GM19023 (cell line): ENCODE measurements around the gene FAP.

Source experiments
- ATAC-seq: cut with Tn5 transposase; IDR thresholded peaks from one replicate; pipeline ENCODE4 v1.9.1; 2021; ENCODE audit warnings: mild to moderate bottlenecking, moderate library complexity; ENCODE audit not compliant: unreplicated experiment

Gene FAP, protein sequence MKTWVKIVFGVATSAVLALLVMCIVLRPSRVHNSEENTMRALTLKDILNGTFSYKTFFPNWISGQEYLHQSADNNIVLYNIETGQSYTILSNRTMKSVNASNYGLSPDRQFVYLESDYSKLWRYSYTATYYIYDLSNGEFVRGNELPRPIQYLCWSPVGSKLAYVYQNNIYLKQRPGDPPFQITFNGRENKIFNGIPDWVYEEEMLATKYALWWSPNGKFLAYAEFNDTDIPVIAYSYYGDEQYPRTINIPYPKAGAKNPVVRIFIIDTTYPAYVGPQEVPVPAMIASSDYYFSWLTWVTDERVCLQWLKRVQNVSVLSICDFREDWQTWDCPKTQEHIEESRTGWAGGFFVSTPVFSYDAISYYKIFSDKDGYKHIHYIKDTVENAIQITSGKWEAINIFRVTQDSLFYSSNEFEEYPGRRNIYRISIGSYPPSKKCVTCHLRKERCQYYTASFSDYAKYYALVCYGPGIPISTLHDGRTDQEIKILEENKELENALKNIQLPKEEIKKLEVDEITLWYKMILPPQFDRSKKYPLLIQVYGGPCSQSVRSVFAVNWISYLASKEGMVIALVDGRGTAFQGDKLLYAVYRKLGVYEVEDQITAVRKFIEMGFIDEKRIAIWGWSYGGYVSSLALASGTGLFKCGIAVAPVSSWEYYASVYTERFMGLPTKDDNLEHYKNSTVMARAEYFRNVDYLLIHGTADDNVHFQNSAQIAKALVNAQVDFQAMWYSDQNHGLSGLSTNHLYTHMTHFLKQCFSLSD

DNA sequence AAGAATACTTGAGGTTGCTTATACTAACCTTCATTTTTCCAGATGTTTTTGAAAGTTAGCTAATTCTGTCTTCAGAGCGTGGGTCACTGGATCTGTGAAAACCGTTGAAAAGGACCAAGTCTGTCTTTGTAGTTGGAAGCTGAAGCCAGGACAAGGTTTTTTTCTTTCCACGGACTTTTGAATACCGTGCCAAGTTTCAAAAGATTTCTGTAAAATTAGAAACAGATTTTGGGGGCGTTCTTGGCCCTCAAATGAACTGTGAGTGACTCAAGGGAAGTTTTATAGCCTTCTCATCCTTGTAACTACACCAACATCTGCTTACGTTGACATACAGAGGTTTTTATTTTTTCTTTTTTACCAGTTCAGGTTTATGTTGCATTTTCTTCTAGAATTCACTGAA is at the start of gene FAP:
TSS of gene FAP (minus strand) at position 152 of the 400 bp plus-strand sequence. CDS start at position 34, 118 bp downstream.
- ATAC-seq = no peak

DNA sequence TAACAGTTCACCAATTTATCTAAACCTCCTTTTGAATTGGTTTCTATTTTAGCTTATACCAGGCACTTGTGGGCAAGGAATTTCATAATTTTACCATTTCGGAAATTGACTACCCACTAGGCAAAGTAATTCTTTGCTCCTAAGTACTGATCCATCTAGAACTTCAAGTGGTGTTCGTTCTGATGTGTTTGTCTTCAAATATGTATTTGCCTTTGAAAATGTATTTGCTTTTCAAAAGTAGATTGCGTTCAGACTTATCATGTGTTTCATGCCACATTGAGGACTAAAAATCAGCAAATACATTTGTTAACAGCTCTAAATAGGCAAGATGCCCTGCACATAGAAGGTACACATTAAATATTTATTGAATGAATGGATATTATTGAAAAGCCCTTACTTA is 48.5 kb upstream of the FAP start:
- ATAC-seq = no peak

DNA sequence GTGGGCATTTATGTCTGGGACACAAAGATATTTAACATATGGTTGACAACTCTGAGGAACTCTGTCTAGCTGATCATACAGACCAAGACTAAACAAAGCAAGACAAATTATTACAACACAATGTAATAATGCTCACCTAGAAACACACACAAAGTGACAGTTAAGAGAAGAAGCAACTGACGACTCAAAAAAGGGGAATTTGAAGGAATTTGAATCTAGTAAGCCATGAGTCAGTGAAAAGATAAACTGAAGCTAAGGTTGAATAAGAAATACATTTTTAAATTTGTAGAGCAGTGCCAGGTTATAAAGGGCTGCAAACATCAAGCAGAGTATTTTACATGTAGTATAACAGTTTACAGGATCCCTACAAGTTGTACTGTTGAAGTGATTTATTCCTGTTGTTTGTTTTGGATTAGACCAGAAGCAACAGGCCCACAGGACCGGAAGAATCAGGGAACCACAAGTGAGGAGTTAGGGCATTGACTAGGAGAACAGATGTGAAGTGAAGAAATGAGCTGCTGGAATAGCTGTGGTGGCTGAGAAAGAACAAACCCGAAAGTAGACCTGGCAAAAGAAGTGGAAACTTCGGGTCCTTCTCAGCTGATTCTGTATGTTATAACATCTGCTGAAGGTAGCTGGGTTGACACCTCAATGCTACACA is 39.6 kb upstream of the FAP start:
- ATAC-seq = no peak

DNA sequence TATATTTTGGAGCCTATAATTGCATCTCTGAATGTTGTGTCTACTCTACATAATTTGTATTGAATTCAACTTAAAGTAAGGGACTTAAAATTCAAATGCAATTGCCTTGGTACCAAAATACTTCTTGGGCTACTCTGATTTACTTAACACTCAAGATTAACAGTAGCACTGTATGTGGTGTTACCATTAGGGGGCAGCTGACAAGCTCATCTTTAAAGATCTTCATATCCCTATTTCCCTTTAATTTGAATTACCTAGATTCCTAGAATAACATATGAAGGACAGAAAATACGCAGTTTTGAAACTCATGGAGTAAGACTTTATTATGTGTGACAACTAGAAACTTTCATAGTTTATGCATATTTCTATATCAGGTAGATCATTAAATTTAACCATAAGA is 37.4 kb upstream of the FAP start:
- ATAC-seq = no peak

DNA sequence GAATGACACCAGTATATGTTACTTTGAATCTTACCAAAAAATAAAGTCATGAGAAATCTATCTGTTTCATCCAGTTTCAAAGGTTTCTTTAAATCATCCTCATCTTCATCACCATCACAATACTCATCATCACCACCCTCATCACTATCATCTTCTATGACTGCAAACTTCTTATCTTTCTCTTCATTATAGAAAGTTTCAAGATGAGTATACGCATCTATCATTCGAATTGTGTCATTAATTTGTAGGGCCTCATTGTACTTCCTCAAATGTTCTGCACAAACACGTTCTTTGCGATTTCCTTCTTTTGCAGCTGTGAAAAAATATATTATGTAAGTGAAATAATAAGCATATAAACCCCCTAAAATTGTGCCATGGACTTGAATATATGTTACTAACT is 34.1 kb upstream of the FAP start:
- no peak for ATAC-seq

DNA sequence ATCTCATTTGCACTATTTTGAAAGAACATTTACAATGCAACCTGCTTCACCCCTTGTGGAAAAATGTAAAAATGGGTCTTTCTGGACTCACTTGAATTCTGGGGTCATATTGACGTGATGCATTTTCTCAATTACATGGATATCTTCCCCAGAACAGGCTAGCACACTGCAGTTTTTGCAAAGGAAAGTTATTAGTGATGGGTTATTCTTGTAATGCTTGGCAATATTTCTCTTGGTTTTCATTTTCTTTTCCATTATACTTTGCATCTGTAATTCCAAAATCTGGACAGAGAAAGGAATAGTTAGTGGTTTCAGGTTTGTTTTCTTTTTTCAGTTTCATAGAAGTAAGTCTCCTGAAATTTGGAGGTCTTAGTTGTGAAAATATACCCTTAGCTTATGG is 24.8 kb upstream of the FAP start:
- ATAC-seq = no peak

DNA sequence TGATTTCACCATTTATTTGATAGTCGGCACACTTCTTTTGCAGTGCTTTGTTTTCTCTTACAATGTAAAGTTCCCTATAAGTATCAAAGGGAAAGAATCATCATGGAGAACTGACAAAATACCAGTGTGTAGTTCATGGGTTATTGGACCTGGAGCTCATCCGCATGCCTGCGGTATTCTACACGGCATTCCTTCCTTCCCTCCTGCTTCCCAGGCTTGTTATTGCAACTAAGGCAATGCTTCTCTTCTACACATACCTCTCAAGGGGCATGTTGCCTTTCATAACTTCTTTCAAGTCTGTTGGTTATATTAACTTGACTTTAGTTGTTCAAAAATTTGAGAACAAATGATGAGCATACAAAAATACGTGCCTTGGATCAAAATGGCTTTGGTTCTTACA is 24.3 kb upstream of the FAP start:
- ATAC-seq = no peak

DNA sequence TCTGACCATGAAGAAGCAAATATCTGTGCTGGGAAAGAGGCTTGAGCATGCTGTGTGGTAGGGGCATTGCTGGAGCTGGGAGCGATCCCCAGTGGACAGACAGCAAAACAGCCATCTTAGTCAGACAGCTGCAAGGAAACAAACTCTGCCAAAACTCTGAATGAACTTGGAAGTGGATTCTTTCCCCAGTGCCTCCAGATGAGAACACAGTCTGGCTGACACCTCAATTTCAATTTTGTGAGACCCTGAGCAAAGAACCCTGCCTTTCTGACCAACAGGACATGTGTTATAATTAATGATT is 23.2 kb upstream of the FAP start:
- no peak for ATAC-seq

DNA sequence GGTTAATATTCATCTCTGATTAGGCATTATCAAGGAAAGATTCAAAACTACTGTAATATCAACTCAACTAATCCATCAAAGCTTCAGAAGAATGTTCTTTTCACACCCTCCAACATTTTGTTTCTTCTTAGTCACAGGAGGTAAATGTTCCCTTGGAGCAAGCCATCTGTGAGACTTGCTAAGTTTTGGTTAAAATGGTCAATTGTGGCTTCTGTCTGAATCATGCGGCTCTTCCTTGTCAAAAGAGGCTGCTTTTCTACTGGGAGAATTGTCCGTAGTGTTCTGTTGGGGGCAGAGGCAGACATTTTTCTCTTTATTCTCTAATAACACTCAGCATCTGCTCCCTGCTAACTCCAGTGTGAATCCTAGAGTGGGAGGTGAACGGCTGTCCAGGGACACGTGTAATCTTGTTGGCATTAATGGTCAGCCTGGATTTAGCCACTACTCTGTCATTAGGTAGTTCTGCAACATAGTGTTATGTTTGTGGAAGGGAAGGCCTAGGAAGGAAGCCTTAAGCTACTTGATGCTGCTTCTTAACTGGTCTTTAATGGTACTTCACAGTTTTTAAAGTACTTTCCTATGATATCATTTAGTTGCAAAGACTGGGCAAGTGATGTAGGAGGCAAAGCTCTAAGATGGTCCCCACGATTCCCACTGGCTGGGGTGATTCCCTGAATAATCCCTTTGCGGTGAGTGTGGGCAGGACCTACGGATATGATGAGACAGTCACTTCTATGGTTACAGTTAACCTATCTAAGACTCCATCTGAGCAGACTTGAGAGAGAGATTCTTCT is 22.6 kb upstream of the FAP start:
- ATAC-seq = no peak

DNA sequence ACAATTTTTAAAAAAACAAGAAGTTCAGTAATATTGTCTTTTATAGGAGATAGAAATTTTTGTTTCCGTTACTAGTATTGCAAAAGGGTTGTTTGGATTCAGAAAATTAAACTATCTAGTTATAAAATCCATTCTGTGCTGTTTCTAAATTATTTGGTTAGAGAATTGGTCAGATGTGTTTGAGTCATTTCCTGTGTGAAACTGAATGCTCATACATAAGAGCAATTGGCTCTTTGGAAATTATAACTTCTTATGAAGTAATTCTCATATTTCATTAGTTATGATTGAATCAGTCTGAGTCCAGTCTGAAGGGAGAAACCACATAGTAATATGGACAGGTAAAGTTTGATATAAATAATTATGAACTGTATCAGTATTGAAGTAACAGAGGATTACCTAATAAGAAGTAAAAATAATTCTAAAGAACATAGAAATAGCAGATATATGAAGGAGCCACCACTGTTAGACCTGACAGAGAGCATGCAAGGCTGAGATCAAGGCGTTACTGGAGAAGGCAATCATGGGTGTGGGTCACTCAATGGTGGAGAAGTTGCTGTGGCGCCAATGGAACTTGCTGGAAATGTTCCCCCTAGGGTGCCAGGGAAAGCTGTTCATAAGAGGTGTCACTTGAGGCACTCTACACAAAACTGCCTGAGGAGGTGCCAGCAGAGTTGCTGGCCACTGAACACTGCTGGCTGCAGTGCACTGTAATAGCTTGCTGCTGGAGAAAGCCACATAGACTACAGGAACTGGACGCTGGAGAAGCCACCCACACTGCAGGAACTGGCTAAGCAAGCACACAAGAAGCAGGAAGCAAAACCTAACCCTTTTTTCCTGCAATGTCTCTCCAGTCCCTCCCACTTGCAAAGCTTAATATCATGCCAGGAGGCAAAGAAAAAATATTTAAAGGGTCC is 18.0 kb upstream of the FAP start:
- ATAC-seq = peak; percentile 50

DNA sequence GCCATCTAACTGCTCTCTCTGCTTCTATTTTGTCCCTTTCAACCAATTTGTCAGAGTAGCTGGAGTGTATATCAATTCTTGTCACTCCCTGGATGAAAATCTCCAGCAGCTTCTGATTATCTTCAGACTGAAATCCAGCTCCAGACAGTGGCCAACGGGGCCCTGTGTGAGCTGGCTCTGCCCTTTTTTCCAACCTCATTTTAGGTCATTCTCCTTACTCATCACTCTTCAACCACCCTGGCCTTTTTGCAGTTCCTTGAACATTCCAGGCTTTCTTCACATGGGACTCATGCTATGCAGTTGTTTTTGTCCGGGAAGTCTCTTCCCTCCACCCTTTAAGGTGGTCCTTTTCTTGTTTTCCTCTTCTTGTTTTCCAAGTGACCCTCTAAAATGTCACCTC is 15.4 kb upstream of the FAP start:
- ATAC-seq = no peak

DNA sequence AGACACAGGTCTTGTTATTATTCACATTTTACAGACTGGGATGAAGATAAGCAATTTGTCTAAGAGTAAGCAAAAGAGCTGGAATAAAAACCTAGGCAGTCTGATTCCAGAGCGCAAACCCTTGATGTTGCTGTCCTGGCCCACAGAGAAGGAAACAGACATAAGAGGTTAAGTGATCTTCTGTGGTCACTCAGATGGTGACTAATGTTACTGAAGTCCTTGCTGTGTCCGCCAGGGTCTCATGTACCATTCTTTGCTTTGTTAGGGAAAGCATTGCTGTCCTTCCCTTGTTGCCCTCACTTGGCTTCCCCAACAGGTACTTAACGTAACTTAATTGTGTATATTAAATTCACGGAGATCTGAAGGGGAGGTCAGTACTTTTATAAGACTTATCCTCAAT is 14.9 kb upstream of the FAP start:
- no peak for ATAC-seq

DNA sequence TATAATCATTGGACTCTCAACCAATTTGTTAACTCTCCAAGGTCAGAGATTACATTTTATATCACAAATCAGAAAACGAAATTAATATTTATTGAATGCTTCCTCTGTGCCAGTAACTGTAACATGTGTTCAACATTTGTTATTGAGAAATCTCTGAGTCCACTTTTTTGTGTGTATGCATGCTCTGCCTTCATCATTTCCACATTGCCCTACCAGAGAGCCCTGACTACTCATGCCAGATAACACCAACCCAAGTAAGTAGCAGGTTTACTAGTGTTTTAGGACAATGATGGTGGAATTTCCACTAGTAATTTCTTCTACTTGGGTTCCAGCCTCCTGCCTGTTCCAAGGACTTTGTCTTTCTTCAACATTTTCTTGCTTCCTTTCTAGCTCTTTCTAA is 14.2 kb upstream of the FAP start:
- no peak for ATAC-seq

DNA sequence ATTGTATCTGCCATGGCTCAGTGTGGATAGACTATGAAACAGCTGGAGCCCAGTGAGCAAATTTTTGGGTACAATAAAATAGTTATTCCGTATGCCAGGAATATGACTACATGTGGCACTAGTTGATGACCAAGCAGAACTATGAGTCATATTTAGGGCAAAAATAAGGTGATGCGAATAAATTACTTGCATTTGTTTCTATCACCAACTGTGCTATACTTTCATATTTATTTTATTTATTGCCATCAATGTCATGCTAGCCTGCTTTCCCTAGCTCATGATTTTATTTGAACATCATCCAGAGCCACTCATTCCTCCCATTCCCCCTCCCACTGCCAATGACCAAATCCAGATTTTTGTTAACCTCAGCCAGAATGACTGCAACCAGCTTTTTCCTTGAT is 13.3 kb upstream of the FAP start:
- ATAC-seq = no peak

DNA sequence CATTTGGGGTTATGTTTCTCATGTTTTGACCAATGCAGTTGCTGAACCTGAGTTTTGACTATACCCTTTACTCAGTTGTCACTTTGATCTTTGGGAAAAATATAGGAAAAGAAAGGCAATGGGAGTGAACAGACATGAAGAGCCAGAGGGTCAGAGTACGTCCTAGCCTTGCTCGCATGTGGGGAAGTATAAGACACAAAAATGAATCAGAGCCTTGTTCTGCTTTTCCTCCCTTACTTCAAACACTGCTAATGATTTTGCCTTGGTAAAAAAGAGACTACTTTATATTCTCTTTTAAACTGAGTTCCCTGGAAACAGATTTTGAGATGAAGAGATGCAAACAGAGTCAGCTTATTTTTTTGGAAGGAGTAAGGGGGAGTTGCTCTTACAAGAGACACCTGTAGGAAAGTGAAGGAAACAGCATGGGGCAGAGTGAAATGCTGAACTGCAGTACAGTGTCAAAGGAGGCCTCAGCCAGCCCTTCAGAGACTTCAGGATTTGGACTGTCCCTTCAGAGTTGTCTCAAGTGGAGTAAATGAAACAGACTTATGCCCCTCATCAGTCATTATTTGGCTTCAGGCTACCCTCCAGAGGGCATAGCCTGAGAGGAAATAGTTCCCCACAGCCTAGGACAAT is 11.1 kb upstream of the FAP start:
- ATAC-seq = no peak

DNA sequence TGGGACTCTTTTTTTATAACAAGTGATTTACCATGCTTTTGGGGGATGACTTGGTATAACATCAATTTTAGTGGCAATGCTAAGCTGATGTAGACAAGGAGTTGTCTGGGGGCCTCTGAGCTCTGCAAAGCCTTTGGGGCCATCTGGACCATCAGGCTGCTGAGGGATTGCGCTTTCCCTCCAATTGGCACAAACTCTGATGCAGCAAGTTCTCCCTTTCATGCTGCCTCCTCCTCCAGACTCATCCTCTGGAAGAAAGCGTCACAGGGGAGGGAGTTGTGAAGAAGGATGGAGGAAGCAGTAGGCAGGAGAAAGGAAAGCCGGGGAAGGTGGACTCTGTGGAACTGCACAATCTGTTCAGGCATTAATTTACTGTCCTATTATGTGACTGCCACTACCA is 10.2 kb upstream of the FAP start:
- ATAC-seq = no peak

DNA sequence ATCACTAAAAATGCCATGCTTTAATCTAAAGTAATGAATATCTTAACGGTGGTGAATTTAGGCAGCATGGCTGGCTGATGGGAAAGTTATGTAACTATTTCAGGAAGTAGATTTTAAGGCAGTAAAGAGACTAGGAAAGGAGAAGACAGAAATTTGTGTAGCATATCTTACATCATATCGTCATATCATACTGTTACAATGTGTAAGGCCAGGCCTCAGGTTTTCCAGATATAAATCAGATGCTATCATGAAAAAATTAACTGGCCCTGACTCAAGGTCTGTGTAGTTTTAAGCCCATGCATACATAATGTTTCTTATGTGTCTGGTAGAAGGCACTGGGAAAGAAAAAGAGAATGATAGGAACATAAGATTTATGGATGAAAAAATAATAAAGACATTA is 8.9 kb upstream of the FAP start:
- ATAC-seq = no peak

DNA sequence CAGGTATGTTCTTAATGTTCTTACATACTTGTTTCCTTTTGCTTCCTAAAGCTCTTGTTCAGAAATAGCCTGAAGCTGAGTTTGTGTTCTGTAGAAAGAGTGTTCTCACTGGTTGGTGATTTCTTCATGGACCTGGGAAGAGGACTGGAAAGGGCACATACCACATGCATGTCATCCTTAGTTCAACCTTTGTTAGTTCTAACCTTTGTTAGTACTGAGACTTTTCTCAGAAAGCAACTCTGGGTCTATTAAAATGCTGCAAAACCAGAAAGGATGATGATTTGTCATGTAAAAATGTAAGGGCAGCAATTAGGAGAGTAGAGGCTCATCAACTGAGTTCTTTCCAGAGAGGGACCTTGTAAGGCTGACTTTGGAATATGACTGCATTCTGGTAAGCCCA is 2.5 kb upstream of the FAP start:
- ATAC-seq = no peak

DNA sequence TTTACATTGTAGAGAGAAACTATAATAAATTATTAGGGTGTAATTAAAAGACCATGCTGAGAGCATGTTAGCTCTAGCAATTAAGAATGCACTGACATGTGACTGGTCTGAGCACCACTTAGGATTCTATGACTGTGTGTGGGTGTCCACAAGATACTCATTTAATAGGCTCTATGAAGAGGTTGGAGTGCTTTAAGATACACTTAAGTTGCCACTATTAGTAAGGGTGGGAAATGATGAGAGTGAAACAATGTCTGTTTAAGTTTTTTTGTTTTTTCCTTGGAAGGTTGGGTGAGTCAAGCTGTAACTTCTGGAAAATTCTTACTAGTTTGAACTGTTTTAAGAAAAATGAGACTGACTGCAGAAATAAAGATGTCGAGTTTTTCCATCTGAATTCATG is 1.8 kb upstream of the FAP start:
- no peak for ATAC-seq

DNA sequence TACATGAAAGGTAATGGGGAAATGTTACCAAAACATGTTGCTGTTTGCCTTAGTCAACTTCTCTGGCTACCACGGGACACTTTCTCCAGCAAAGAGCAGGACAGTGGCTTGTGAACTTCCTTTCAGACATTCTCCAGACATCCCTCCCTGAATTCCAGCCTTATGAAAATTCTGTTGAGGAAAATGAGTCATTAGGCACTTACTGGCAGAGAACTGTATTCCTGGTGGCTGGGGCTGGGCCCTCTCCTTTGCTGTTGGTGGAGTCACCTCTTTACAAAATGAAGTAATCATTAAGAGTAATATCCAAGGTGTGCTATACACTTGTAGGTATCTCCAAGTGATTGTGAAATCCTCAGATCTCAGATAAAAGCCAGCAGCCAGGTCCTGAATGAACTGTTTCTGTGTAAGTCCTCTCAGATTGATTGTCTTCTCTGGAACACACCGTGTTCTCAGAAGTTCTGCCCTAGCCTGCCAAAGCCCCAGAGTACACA is 1.3 kb upstream of the FAP start:
- no peak for ATAC-seq
